ENCODE results near the gene NADK. TPM values are rescaled to one million over a fixed set of nuclear protein-coding genes. Genes with fewer than 3 reads are reported as not detected.
"Not testable (repeated sequence)": the region's sequence is repeated elsewhere in the genome, so short reads cannot be mapped to it uniquely, and the experiment has no call there.

NADK gene
- total RNA-seq, 4 donors from 2014 or later = 55.5 to 78.3 (median 64.1) TPM

- peaks cover 26% of the 10 kb centered on the region for H3K36me3 ChIP-seq
Measured at GRCh38 chr1:1703796-1704195, 74.5 kb downstream of the NADK start.

GRCh38 chr1:1702506-1702905 lies 75.8 kb downstream of the NADK start:
- H3K4me1 ChIP-seq; DNase-seq (ENCODE audit: low spot score in 2 of 2); H3K27ac ChIP-seq; H3K27me3 ChIP-seq; H3K4me3 ChIP-seq; H3K9me3 ChIP-seq: not testable (repeated sequence)
- 73% methylated on average over 12 of the region's 18 CpGs for WGBS
- peaks cover 22% of the 10 kb centered on the region for H3K36me3 ChIP-seq

More at GRCh38 chr1:1703796-1704195, 74.5 kb downstream of the NADK start:
- no peak for TF ChIP-seq EP300 (IDR thresholded peaks at IDR 0.05)
- no peak for TF ChIP-seq CTCF (IDR thresholded peaks at IDR 0.05)
- no peak for TF ChIP-seq POLR2A (IDR thresholded peaks at IDR 0.05)
- TF ChIP-seq POLR2AphosphoS5 (IDR thresholded peaks at IDR 0.05) = no peak
- Histone ChIP-seq H3K9me3 (no peaks in the 10 kb centered on the region), H3K4me1 (no peaks in the 10 kb centered on the region), H3K27me3 (no peaks in the 10 kb centered on the region), H3K4me3 (no peak overlapping the region), H3K27ac (no peak overlapping the region)
- WGBS = 89% methylated on average over 11 of the region's 22 CpGs
- peak; percentile 51 to 72 for DNase-seq (ENCODE audit: low spot score in 2 of 2)

Other genes starting within 250 kb of the NADK start
- gene TMEM240, start 237.8 kb downstream of the NADK start, total RNA-seq = 1 to 10 TPM in 3 of 4 donors, not detected in 1; 1.0 to 1.7 (median 1.1) TPM
- 100 to 1,000 TPM; 102 to 115 (median 109) TPM for gene SSU72, start 203.6 kb downstream of the NADK start, total RNA-seq
- gene FNDC10, start 178.3 kb downstream of the NADK start, total RNA-seq = 10 to 100 TPM in 3 of 4 donors, 1 to 10 TPM in 1; 9.0 to 26.2 (median 24.5) TPM
- gene MIB2, start 163.0 kb downstream of the NADK start, total RNA-seq = 100 to 1,000 TPM; 131 to 212 (median 154) TPM
- gene MMP23B, start 146.3 kb downstream of the NADK start, total RNA-seq = 1 to 10 TPM; 1.7 to 3.1 (median 2.9) TPM
- 10 to 100 TPM; 18.1 to 28.6 (median 23.3) TPM for gene CDK11B, start 119.5 kb downstream of the NADK start, total RNA-seq
- gene SLC35E2B, start 85.7 kb downstream of the NADK start, total RNA-seq = 10 to 100 TPM; 34.0 to 59.9 (median 48.8) TPM
- gene CDK11A, start 54.1 kb downstream of the NADK start, total RNA-seq = 100 to 1,000 TPM in 1 of 4 donors, 10 to 100 TPM in 3; 23.6 to 136 (median 53.4) TPM
- gene GNB1, start 112.6 kb upstream of the NADK start, total RNA-seq = 100 to 1,000 TPM; 121 to 159 (median 153) TPM
- 1 to 10 TPM in 1 of 4 donors, under 1 TPM in 2, not detected in 1; 0.30 to 3.3 (median 0.81) TPM for gene CALML6, start 136.8 kb upstream of the NADK start, total RNA-seq
- gene TMEM52, start 140.8 kb upstream of the NADK start, total RNA-seq = 1 to 10 TPM; 2.2 to 6.0 (median 4.5) TPM
- not detected for gene CFAP74, start 225.3 kb upstream of the NADK start, total RNA-seq
- gene GABRD, start 240.9 kb upstream of the NADK start, total RNA-seq = 1 to 10 TPM in 2 of 4 donors, under 1 TPM in 1, not detected in 1; 0.52 to 1.7 (median 1.2) TPM